Activated T-helper 2 cell treated with anti-CD3 and anti-CD28 coated beads, Interferon-gamma antibody, Interleukin-2, Interleukin-4, amounts not matched to agents 10 μg/mL and 5 μg/mL and 100 μg/mL, durations not matched to agents 14 hours and 24 hours and 36 hours (primary cell): Measurements from ENCODE around the gene NDST1. TPM values are rescaled to one million over a fixed set of nuclear protein-coding genes. Genes with fewer than 3 reads are reported as not detected.

Experiments used
- DNase-seq: peaks from one replicate; pipeline ENCODE4 v3.0.0; 2021; ENCODE audit warnings: low spot score
- H3K27ac Mint-ChIP-seq: one replicate; pipeline ENCODE4 v1.8.0; 2021; ENCODE audit warnings: mixed read lengths
- H3K27me3 Mint-ChIP-seq: one replicate; pipeline ENCODE4 v1.8.0; 2021; ENCODE audit warnings: low read depth, mixed read lengths
- H3K36me3 Mint-ChIP-seq: one replicate; pipeline ENCODE4 v1.8.0; 2021; ENCODE audit warnings: low read depth, mixed read lengths
- H3K4me1 Mint-ChIP-seq: one replicate; pipeline ENCODE4 v1.8.0; 2021; ENCODE audit warnings: low read depth, mixed read lengths
- H3K4me3 Mint-ChIP-seq: one replicate; pipeline ENCODE4 v1.8.0; 2021; ENCODE audit warnings: low read depth, mild to moderate bottlenecking, moderate library complexity, mixed read lengths
- H3K9me3 Mint-ChIP-seq: one replicate; pipeline ENCODE4 v1.8.0; 2021; ENCODE audit warnings: mixed read lengths
- intact Hi-C: fragments of 100-400 bp; cut with micrococcal nuclease; formaldehyde crosslinking; loops from one replicate; pipeline ENCODE4 v1.15.1; 2023
- total RNA-seq: library from RNA; stranded (reverse); gene quantifications from 2 replicates; pipeline ENCODE4 v1.2.3, GENCODE V29; 2022

The NDST1 gene
- total RNA-seq, 1 donor from 2014 or later: 3.0 TPM

DNA sequence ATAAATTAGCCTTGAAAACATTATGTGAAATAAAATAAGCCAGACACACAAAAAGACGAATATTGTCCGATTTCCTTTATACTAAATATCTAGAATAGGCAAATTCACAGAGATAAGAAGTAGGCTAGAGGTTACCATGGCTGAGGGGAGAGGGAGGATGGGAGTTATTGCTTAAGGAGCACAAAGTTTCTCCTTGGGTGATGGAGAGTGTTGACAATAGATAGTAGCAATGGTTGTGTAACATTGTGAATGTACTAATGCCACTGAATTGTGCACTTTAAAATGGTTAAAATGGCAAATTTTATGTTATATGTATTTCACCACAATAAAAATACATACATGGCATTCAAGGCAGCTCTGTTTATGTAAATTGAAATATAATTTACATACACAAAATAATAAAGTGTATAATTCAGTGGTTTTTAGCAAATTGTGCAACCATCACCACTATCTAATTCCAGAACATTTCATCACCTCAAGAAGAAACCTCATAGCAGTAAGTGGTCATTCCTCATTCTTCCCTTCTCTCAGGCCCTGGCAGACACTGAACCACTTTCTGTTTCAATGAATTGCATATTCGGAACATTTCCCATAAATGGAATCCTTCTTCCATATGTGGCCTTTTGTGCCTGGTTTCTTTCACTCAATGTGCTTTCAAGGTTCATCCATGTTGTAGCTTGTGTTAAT, 59.2 kb downstream of the NDST1 start:
- no peak overlapping the region for H3K4me3 Mint-ChIP-seq

DNA sequence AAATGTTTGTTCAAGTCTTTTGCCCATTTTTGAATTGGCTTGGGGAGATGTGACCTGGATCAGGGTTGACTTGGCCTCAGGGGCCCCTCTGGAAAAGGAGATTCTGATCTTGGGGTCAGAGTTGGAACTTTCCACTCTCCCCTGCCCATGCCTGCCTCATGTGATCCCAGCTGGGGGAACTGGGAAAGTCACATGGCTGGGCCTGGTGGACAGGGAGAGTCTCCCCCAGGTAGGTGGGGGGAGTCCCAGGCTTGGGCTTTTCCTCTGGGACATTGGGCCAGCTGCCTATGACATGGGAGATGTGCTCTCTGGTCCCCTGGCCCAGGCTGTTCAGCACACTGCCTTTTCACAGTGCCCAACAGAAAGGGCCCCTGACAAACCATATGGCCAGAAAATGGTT, 60.7 kb downstream of the NDST1 start:
- Mint-ChIP-seq H3K36me3 (no peaks in the 10 kb centered on the region), H3K9me3 (no peaks in the 10 kb centered on the region), H3K4me1 (no peaks in the 10 kb centered on the region), H3K4me3 (no peak overlapping the region), H3K27ac (no peak overlapping the region), H3K27me3 (no peaks in the 10 kb centered on the region)
- no peak for DNase-seq
- intact Hi-C loops: no loop called here

More for the DNA sequence above, 59.2 kb downstream of the NDST1 start:
- no peaks in the 10 kb centered on the region for H3K27me3 Mint-ChIP-seq
- H3K9me3 Mint-ChIP-seq: no peaks in the 10 kb centered on the region
- DNase-seq: no peak
- no peaks in the 10 kb centered on the region for H3K4me1 Mint-ChIP-seq
- no peak overlapping the region for H3K27ac Mint-ChIP-seq
- H3K36me3 Mint-ChIP-seq: no peaks in the 10 kb centered on the region
- intact Hi-C loops: no loop called here

DNA sequence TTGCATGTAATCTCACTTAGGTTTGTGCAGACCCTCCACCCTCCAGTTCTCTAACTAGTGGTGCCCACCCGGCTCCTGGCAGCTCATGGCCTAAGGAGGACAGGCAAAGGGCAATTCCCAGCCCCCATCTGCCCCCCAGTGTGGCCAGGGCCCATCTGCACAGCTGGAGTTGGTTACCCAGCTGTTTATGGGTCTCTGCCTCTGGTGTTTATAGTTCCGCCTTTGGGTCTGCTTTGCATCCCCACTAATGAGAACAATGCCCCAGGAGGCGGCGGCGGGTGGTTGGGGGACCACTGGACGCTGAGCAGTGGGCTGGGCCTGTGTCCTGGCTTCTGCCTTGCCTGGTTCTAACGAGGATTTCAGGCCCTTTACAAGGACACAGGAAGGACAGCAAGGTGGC, 62.4 kb downstream of the NDST1 start:
- Mint-ChIP-seq H3K4me1 (no peaks in the 10 kb centered on the region), H3K9me3 (no peaks in the 10 kb centered on the region), H3K36me3 (no peaks in the 10 kb centered on the region), H3K27me3 (no peaks in the 10 kb centered on the region), H3K4me3 (no peak overlapping the region), H3K27ac (no peak overlapping the region)
- intact Hi-C loops: no loop called here
- DNase-seq: no peak

DNA sequence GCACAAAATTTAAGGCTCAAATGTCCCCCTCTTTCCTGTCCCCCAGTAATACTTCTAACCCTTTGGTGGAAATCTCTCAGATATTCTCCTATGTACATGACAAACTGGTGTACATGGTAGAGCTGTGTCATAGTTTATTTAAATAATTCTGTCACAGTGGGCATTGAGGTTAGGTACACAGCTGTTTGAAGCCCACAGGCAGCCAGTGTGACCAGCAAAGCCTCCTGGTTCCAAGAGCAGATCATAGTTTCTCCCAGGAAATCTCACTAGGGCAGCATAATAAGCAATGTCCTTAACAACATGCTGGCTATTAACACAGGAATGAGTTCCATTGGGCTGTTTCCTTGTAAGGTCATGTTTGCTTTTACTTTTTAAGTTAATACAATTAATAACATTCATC, 63.9 kb downstream of the NDST1 start:
- intact Hi-C loops: no loop called here
- Mint-ChIP-seq H3K27me3 (no peaks in the 10 kb centered on the region), H3K4me3 (no peak overlapping the region), H3K9me3 (no peaks in the 10 kb centered on the region), H3K27ac (no peak overlapping the region), H3K36me3 (no peaks in the 10 kb centered on the region), H3K4me1 (no peaks in the 10 kb centered on the region)
- DNase-seq: no peak

DNA sequence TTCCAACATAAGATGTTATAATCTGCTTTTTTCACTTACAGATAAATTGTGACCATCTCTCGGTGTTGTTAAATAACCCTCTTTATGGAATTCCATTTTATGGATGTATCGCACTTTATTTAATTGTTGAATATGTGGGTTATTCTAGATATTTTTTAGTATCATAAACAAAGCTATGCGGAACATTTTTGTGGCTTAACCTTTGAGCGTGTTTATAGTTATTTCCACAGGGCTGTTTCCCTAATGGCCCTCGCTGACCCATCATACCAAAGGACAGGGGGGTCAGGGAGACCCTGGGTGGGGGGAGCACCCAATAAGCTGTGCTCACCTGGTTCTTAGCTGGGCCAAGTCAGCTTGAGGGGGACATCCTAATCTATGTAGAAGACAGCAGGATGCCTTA, 65.3 kb downstream of the NDST1 start:
- no peaks in the 10 kb centered on the region for H3K36me3 Mint-ChIP-seq
- H3K27ac Mint-ChIP-seq: no peak overlapping the region
- H3K4me1 Mint-ChIP-seq: no peaks in the 10 kb centered on the region
- H3K9me3 Mint-ChIP-seq: no peaks in the 10 kb centered on the region
- intact Hi-C loops: no loop called here
- no peak for DNase-seq
- H3K27me3 Mint-ChIP-seq: no peaks in the 10 kb centered on the region
- H3K4me3 Mint-ChIP-seq: no peak overlapping the region

DNA sequence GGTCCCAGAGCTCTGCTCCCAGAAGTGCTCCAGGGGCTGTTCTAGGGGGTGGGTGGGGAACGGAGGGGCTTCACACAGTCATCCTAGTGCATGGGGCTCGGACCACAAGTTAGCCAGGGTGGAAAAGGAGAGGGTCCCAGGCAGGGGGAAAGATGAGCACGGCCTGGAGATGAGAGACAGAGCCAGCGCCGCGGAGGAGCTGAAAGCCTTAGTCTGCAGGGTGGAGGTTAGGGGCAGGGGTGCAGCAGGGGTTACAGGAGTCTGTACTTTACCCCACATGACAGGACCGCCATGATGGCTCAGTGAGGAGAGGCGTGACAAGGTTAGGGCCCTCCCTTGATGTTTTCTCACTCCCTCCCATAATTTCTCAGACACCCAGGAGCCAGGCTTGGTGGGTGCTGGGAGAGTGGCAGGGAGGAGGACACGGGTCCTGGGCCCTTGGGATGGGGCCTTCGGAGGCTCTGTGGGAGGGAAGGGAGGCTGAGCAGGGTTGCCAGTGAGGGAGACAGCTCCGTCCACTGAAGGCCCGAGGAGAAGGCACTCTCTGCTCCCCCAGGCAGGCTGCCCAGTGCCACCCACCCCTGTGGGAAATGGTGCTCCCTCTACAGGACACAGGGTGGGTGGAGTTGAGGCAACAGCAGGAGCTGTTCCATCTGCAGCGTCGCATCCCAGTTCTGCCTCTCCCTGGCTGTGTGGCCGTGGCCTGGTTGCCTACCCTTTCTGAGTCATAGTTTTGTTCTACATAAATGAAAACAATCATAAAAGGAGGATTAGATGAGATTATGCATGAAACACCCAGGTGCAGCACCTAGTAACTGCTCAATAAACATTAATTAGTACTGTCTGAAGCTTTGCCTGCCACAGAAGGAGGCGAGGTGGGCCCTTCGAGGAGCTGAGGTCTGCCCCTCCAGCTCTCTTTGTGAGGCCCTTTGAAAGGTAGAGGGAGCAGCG, 66.2 kb downstream of the NDST1 start:
- no peak for DNase-seq
- H3K27ac Mint-ChIP-seq: no peak overlapping the region
- no peaks in the 10 kb centered on the region for H3K4me1 Mint-ChIP-seq
- H3K9me3 Mint-ChIP-seq: no peaks in the 10 kb centered on the region
- intact Hi-C loops: no loop called here
- no peaks in the 10 kb centered on the region for H3K27me3 Mint-ChIP-seq
- H3K36me3 Mint-ChIP-seq: no peaks in the 10 kb centered on the region
- H3K4me3 Mint-ChIP-seq: no peak overlapping the region

DNA sequence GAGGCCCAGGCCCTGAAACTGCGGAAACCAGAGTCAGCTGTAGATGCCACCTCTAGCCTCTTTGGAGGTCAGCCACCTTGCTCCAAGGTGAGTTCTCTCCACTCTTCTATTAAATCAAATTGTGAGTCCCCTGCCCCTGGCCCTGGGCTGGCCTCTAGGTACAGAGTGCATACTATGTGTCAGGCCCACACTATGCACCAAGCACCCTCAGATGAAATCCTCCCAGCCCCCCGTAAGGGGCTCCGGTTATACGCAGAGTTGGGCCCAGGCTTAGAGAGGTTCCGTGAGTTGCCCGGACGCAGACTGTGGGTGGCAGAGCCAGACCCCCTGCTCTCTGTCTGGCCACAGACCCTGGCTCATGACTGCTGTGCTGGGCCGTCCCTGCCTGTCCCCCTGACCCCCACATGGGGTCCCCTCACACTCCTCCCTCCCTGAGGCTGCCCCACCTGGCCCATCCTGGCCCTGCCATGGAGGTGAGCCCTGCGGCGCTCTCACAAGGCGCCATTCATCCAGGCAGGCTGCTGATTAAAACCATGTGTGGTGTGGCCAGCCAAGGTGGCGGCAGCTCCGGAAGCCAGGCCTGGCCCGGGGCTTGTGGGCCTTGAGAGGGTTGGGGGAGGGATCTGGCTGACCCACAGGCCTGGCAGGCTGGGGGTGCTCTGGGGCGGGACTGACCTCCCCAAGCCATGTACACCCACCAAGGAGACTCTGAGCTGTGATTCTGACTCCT, 67.1 kb downstream of the NDST1 start:
- no peaks in the 10 kb centered on the region for H3K9me3 Mint-ChIP-seq
- intact Hi-C loops: no loop called here
- H3K27me3 Mint-ChIP-seq: no peaks in the 10 kb centered on the region
- H3K4me3 Mint-ChIP-seq: no peak overlapping the region
- no peaks in the 10 kb centered on the region for H3K36me3 Mint-ChIP-seq
- H3K27ac Mint-ChIP-seq: no peak overlapping the region
- no peaks in the 10 kb centered on the region for H3K4me1 Mint-ChIP-seq
- no peak for DNase-seq

DNA sequence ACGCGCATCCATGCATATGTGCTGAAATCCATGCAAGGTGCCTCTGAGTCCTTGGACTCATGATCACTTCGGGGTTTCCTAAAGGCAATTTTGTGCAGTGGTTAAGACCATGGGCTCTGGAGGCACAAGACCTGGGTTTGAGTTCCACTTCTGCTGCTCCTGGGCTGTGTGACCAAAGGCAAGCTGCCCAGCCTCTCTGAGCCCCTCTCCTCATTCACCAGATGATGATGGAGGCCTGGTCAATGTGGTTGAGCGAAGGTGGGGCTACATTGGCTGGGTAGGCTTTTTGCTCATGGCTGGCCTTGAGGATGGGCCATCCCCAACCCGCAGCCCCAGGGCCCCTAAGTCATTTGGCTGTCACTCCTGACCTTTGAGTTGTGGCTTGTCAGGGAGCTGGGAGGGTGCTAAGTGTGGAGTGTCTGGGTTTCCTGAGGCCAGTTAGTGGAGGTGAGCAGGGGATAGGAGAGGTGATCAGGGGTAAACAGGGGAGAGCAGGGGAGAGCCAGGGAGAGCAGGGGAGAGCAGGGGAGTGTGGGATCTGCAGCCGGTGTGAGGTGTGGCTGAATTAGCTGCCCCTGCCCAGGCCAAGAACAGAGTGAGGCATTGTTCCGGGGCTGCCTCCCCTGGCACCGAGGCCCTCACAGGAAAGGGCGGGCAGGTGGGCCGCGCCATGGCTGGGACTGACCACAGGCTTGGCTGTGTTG, 68.0 kb downstream of the NDST1 start:
- Mint-ChIP-seq H3K4me1 (no peaks in the 10 kb centered on the region), H3K36me3 (no peaks in the 10 kb centered on the region), H3K27ac (no peak overlapping the region), H3K4me3 (no peak overlapping the region), H3K27me3 (peaks cover 3% of the 10 kb centered on the region), H3K9me3 (no peaks in the 10 kb centered on the region)
- no peak for DNase-seq
- intact Hi-C loops: no loop called here

DNA sequence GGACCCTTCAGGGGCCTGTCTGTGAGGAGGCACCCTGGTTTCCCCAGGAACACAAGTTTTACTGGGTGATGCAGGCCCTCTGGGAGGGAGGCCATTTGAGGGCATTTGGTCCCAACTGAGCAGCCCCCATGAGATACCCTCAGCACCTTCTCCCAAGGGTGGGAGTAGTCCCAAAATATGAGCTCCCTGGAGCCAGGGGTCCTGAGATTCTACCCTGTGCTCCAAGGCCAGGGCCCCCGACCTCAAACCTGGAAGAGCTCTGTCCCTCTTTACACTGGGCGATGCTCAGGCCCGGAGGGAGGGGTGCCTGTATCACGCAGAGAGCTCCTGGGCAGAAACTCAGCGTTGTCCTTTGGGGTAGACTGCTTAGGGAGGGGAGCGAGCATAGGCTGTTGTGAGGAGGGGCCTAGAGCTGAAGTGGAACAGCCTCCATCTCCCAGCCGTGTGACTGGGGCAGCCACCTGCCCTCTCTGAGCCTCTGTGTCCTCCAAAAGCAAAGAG, 68.6 kb downstream of the NDST1 start:
- no peaks in the 10 kb centered on the region for H3K9me3 Mint-ChIP-seq

DNA sequence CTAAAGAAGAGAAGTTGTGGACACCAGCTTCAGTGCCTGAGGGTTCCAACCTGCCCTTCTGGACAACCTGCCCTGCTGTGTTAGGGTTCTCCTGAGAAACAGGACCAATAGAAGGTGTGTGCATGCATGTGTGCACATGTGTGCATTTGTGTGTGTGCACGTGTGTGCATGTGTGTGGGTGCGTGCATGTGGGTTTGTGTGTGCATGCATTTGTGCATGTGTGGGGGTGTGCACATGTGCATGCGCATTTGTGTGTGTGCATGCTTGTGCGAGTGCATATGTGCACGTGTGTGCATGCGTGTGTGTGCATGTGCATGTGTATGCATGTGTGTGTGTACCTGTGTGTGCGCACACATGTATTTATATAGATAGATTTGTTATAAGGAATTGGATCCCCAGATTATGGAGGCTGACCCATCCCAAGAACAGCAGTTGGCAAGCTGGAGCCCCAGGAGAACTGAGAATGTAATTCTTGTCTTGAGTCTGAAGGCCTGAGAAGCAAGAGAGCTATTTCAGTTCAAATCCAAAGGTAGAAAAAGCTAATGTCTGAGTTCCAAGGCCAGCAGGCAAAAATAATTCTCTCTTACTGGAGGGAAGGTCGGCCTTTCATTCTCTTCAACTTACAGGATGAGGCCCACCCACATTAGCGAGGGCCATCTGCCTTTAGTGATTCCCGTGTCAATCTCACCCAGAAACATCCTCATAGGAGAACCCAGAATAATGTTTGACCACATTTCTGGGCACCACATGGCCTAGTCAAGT, 69.6 kb downstream of the NDST1 start:
- no peak overlapping the region for H3K27ac Mint-ChIP-seq
- DNase-seq: no peak
- H3K9me3 Mint-ChIP-seq: no peaks in the 10 kb centered on the region
- intact Hi-C loops: no loop called here
- no peaks in the 10 kb centered on the region for H3K36me3 Mint-ChIP-seq
- H3K4me1 Mint-ChIP-seq: no peaks in the 10 kb centered on the region
- no peak overlapping the region for H3K4me3 Mint-ChIP-seq
- H3K27me3 Mint-ChIP-seq: peaks cover 11% of the 10 kb centered on the region

More for the DNA sequence above, 68.6 kb downstream of the NDST1 start:
- intact Hi-C loops: no loop called here
- Mint-ChIP-seq H3K36me3 (no peaks in the 10 kb centered on the region), H3K4me3 (no peak overlapping the region), H3K27me3 (peaks cover 4% of the 10 kb centered on the region), H3K4me1 (no peaks in the 10 kb centered on the region), H3K27ac (no peak overlapping the region)
- no peak for DNase-seq

DNA sequence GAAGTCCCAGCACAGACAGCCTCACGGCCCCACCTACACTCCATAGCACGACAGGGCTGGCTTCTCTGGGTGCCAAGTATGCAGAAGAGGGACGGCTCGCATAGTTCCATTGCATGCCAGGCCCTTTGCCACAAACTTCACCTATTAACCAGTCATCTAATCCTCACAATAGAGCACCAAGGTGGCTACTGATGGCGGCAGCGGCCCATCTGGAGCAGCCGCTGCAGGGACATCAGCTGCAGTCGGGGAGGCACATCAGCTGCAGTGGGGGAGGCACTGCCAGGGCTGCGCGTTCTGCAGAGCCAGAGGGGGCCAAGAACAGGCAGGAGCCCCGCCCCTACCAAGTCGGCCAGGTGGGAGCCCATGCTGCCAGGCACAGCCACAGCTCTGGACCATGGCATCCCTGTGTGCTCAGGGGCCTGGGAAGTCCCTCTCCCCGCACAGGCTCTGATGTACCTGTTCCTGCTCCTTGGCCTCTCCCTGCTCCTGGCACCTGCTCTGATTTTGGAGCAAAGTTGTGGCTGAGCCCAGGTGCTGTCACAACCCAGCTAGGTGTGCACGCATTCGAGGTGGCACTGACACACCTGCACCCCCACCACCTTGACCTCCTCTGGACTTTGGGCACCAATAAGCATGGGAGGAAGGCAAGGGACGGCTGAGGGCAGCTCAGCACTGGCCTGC, 71.0 kb downstream of the NDST1 start:
- no peaks in the 10 kb centered on the region for H3K9me3 Mint-ChIP-seq
- no peaks in the 10 kb centered on the region for H3K36me3 Mint-ChIP-seq
- no peak overlapping the region for H3K4me3 Mint-ChIP-seq
- no peaks in the 10 kb centered on the region for H3K4me1 Mint-ChIP-seq
- no peak for DNase-seq
- peaks cover 11% of the 10 kb centered on the region for H3K27me3 Mint-ChIP-seq
- no peak overlapping the region for H3K27ac Mint-ChIP-seq
- intact Hi-C loops: no loop called here
